ENCODE measurements around the gene THSD1. TPM values are rescaled to one million over a fixed set of nuclear protein-coding genes. Genes with fewer than 3 reads are reported as not detected.

THSD1 gene
- total and polyA plus RNA-seq, 9 of the 15 experiments (the other 6 are each of a cell fraction or from before 2014, with no cell fraction given), result 0.01 to 0.11 (median 0.04) TPM; not detected in 2

DNA sequence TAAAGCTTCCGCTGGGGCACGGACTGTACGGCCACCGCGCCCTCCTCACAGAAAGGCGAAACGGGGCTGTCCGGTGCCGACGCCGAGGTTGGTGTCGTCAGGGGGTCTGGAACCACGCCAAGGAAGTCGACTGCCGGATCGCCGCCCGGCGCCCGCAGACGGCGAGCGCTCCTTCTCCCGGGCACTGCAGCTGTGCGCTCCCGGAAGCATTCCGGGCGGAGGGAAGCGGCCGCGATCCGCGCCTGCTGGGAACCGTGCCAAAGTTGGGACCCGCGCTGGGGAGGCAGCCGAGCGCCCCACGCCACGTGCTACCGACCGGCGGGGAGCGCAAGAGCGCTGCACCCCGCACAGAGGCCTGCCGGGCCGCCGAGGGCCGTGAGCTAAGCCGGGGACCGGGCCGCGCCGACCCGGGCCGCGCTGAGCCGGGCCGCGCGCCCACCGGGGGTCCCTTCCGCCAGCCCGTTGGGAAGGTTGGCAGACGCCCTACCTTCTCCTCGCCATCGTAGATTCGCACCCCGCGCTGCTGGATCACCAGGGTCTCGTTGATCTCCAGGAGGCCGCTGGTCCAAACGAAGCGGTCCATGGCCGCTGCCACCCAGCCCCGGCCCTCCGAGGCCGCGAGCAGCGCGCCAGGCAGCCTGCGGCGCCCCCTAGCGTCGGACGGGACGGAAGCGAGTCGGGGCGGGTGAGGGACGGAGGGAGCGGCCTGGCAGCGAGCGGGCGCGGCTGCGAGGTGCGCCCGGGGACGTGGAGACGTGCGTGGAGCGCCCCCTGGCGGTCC lies 44.2 kb upstream of the THSD1 start, which contains the start of gene VPS36 (continued):
- peak in 1 of 2 experiments; percentile 81; a peak in 2 of 4 replicates for TF ChIP-seq RCOR1 (IDR thresholded peaks at IDR 0.05; ENCODE audit: borderline replicate concordance in 1 of 2, low read depth in 2 of 2, low read length in 2 of 2)
- no peak for TF ChIP-seq HDAC2 (IDR thresholded peaks at IDR 0.05)
- TF ChIP-seq, protein P1, sequence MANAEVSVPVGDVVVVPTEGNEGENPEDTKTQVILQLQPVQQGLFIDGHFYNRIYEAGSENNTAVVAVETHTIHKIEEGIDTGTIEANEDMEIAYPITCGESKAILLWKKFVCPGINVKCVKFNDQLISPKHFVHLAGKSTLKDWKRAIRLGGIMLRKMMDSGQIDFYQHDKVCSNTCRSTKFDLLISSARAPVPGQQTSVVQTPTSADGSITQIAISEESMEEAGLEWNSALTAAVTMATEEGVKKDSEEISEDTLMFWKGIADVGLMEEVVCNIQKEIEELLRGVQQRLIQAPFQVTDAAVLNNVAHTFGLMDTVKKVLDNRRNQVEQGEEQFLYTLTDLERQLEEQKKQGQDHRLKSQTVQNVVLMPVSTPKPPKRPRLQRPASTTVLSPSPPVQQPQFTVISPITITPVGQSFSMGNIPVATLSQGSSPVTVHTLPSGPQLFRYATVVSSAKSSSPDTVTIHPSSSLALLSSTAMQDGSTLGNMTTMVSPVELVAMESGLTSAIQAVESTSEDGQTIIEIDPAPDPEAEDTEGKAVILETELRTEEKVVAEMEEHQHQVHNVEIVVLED (CRISPR knock-in tag; IDR thresholded peaks at IDR 0.05), result peak; percentile 74
- peak; percentile 62 for TF ChIP-seq SMAD4 (CRISPR knock-in tag; conservative IDR thresholded peaks at IDR 0.05)
- TF ChIP-seq, protein P2, sequence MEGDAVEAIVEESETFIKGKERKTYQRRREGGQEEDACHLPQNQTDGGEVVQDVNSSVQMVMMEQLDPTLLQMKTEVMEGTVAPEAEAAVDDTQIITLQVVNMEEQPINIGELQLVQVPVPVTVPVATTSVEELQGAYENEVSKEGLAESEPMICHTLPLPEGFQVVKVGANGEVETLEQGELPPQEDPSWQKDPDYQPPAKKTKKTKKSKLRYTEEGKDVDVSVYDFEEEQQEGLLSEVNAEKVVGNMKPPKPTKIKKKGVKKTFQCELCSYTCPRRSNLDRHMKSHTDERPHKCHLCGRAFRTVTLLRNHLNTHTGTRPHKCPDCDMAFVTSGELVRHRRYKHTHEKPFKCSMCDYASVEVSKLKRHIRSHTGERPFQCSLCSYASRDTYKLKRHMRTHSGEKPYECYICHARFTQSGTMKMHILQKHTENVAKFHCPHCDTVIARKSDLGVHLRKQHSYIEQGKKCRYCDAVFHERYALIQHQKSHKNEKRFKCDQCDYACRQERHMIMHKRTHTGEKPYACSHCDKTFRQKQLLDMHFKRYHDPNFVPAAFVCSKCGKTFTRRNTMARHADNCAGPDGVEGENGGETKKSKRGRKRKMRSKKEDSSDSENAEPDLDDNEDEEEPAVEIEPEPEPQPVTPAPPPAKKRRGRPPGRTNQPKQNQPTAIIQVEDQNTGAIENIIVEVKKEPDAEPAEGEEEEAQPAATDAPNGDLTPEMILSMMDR (IDR thresholded peaks at IDR 0.05 in 2 of 3, conservative IDR thresholded peaks at IDR 0.05 in 1 of 3; ENCODE audit: insufficient read depth in 2 of 3, low read depth in 1 of 3, low read length in 3 of 3), result peak; percentile 94 to 97 (median 95)
- TF ChIP-seq, protein P3, sequence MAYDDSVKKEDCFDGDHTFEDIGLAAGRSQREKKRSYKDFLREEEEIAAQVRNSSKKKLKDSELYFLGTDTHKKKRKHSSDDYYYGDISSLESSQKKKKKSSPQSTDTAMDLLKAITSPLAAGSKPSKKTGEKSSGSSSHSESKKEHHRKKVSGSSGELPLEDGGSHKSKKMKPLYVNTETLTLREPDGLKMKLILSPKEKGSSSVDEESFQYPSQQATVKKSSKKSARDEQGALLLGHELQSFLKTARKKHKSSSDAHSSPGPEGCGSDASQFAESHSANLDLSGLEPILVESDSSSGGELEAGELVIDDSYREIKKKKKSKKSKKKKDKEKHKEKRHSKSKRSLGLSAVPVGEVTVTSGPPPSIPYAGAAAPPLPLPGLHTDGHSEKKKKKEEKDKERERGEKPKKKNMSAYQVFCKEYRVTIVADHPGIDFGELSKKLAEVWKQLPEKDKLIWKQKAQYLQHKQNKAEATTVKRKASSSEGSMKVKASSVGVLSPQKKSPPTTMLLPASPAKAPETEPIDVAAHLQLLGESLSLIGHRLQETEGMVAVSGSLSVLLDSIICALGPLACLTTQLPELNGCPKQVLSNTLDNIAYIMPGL (CRISPR knock-in tag; IDR thresholded peaks at IDR 0.05), result peak; percentile 97
- TF ChIP-seq CHD2 (IDR thresholded peaks at IDR 0.05; ENCODE audit: low read depth, low read length), result no peak
- TF ChIP-seq YY1 (IDR thresholded peaks at IDR 0.05; ENCODE audit: borderline replicate concordance in 1 of 3, control insufficient read depth in 1 of 3, extremely low read depth in 1 of 3, insufficient read depth in 3 of 3, insufficient read length in 1 of 3, insufficient replicate concordance in 2 of 3, low read depth in 1 of 3, low read length in 2 of 3), result peak; percentile 45 to 90 (median 86)
- TF ChIP-seq, protein P4, sequence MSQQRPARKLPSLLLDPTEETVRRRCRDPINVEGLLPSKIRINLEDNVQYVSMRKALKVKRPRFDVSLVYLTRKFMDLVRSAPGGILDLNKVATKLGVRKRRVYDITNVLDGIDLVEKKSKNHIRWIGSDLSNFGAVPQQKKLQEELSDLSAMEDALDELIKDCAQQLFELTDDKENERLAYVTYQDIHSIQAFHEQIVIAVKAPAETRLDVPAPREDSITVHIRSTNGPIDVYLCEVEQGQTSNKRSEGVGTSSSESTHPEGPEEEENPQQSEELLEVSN (IDR thresholded peaks at IDR 0.05; ENCODE audit: borderline replicate concordance in 1 of 2, extremely low read depth in 1 of 2, insufficient read depth in 1 of 2, insufficient read length in 1 of 2, low read depth in 1 of 2, low read length in 1 of 2, poor library complexity in 1 of 2, severe bottlenecking in 1 of 2), result peak in 1 of 2 experiments; percentile 84
- TF ChIP-seq KLF16 (IDR thresholded peaks at IDR 0.05), result 0 out of 2 replicates have a peak, but pooled peaks have one; percentile 17
- no peak for TF ChIP-seq OTX1 (CRISPR knock-in tag; IDR thresholded peaks at IDR 0.05)
- no peak for TF ChIP-seq ZNF408 (CRISPR knock-in tag; IDR thresholded peaks at IDR 0.05; ENCODE audit: low read depth)
- TF ChIP-seq, protein P5, sequence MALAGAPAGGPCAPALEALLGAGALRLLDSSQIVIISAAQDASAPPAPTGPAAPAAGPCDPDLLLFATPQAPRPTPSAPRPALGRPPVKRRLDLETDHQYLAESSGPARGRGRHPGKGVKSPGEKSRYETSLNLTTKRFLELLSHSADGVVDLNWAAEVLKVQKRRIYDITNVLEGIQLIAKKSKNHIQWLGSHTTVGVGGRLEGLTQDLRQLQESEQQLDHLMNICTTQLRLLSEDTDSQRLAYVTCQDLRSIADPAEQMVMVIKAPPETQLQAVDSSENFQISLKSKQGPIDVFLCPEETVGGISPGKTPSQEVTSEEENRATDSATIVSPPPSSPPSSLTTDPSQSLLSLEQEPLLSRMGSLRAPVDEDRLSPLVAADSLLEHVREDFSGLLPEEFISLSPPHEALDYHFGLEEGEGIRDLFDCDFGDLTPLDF (CRISPR knock-in tag; IDR thresholded peaks at IDR 0.05), result 0 out of 2 replicates have a peak, but pooled peaks have one; percentile 51
- TF ChIP-seq ZNF3 (CRISPR knock-in tag; IDR thresholded peaks at IDR 0.05), result no peak
- peak; percentile 73; the same call in 1 of the 2 replicates for TF ChIP-seq KAT7 (CRISPR knock-in tag; IDR thresholded peaks at IDR 0.05; ENCODE audit: borderline replicate concordance)
- 0 out of 2 replicates have a peak, but pooled peaks have one; percentile 28 for TF ChIP-seq FOSL1 (tag; conservative IDR thresholded peaks at IDR 0.05)

All from K562 (cell line).